Activated CD8-positive, alpha-beta memory T cell treated with anti-CD3 and anti-CD28 coated beads, Interleukin-2, amount 50 U/mL, for 24 hours (primary cell): ENCODE measurements around the gene NAB1.
A peak's percentile ranks its signal among the peaks of the same experiment; 100 is the strongest.
"Not testable (repeated sequence)": the region's sequence is repeated elsewhere in the genome, so short reads cannot be mapped to it uniquely, and the experiment has no call there.

Experiments used
- DNase-seq: peaks from one replicate; pipeline ENCODE4 v3.0.0-alpha.2; 2020; ENCODE audit errors: extremely low read depth

The NAB1 gene, protein sequence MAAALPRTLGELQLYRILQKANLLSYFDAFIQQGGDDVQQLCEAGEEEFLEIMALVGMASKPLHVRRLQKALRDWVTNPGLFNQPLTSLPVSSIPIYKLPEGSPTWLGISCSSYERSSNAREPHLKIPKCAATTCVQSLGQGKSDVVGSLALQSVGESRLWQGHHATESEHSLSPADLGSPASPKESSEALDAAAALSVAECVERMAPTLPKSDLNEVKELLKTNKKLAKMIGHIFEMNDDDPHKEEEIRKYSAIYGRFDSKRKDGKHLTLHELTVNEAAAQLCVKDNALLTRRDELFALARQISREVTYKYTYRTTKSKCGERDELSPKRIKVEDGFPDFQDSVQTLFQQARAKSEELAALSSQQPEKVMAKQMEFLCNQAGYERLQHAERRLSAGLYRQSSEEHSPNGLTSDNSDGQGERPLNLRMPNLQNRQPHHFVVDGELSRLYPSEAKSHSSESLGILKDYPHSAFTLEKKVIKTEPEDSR

DNA sequence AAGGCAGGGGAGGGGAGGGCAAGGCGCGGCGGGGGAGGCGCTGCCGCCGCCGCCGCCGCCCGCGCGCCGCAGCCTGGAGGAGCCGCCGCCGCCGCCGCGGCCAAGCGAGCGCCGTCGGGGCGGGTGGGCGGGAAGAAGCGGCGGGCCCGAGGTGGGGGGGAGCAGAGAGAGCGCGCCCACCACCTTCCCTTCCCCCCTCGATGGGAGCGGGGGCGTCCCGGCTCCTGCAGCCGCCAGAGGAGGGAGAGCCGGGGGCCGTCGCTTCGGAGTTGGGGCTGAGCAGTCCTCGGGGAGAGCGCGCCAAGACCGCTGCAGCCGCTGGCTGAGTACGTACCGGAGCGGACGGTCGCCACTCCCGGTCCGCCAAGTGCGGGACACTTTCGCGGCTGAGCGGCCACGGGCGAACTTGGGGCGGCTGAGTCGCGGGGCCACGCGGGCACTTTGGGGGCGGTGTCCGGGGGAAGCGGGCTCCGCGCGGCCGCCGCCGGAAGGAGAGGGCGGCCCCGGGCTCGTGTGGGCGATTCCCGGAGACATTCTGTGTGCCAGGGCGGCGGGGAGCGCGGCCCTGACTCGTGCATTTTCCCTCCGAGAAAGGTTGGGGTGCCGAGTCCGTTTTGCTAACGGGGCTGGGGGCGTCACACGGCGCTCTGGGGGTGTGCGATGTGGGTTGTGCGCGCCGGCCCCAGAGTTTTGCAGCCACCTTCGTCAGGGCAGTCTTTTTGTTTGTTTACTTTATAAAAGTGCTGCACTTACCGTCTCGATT, at the start of gene NAB1:
TSS of gene NAB1 (plus strand) at position 49 of the 763 bp plus-strand sequence. CDS start 10,094 bp downstream, outside the sequence.
- peak; percentile 19 for DNase-seq

DNA sequence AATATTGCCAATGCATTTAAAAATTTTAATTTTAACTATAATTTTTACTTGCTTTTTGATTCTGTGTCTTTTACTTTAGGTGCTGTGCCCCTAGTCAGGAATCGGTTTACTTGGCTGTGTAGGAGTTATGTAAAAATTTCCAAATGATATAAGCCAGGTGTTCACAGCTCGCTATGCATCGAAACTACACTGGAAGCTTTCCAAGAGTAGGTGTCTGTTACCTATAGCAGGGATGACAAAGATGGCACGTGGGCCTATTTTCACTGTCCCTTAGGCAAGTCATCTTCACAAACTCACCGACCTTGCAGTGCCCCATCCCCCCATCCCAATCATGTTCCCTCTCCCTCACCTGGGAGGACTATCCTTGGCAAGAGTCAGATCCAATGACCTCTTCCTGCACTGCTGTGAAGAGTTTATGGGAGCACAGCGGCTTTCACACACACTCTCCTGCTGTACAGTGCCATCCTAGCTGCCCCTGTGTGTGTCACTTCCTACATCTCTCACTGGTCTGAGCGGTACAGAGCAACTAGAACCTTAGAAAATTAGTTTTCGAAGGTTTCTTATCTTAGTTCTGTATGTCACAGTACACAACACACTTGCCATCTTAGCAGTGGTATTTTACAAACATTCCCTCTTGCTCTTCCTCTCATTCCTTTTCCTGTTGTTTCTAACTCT, 49.2 kb upstream of the NAB1 start:
- no peak for DNase-seq

DNA sequence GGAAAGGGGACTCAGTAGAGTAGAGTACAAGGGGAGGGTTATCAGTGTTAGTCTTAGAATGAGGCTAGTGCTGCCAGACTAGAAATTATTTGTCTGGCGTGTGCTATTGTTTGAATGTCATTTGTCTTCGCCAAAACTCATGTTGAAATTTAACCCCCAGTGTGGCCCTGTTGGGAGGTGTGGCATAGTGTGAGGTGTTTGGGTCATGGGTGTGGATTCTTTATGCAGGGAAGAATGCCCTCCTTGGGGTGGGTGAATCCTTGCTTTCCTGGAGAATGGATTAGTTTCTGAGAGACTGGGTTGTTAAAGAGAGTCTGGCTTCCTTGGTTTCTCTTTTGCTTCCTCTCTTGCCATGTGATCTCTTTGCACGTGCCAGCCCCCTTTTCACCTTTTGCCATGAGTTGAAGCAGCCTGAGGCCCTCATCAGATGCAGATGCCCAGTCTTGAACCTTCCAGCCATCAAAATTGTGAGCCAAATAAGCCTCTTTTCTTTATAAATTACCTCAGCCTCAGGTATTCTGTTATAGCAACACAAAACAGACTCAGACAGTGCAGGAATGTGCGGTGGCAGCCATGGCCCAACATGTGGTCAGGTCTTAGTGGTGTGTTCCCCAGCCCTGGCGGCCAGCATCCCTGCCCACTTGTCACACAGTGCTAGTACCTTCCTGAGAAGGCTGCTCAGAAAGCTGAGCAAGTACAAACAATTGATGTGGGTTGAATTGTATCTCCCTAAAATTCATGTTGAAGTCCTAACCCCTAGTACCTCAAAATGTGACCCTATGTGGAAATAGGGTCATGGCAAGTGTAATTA, 48.4 kb upstream of the NAB1 start:
- no peak for DNase-seq

DNA sequence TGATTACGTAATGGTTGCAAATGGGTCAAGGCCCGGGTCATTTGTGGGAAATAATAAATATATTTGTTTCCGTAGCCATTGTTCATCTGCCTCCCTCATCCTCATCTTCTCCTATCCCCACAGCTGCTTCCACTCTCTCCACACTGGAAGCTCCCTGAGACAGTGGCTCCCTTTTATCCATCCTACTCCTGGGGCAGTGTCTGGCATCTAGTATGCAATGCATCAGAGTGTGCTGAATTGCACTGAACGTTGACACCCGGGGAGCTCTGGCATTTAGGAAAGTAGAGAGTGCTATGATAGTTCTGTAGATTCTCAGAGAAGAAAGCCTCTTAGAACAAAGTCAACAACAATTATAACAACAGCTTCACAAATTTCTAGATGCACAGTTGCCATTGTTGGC, 45.5 kb upstream of the NAB1 start:
- DNase-seq: no peak

DNA sequence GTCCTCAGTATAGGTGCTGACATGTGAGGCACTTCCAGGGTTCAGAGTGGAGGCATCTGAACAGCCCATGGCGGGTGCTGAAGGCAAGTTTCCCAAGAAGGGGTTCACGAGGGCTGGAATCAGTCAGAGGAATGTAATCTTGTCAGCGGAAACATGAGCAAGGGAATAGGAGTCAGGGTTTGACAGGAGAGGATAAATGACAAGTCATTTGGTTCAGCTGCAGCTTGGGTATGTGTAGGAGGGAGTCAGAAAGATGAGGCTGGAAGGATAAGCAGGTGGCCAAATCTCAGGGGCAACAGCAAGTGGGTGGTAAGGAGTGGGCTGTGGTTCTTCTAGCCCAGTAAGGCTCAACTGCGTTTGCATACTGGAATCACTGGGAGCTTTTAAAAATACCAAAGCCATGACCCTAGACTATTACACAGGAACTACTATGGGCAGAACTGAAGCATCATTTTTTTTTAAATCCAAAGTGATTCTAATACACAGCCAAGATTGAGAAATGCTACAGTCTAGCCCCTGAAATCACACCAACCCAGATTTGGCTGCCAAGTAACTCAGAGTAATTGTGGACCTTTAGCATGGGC, 41.8 kb upstream of the NAB1 start:
- no peak for DNase-seq

DNA sequence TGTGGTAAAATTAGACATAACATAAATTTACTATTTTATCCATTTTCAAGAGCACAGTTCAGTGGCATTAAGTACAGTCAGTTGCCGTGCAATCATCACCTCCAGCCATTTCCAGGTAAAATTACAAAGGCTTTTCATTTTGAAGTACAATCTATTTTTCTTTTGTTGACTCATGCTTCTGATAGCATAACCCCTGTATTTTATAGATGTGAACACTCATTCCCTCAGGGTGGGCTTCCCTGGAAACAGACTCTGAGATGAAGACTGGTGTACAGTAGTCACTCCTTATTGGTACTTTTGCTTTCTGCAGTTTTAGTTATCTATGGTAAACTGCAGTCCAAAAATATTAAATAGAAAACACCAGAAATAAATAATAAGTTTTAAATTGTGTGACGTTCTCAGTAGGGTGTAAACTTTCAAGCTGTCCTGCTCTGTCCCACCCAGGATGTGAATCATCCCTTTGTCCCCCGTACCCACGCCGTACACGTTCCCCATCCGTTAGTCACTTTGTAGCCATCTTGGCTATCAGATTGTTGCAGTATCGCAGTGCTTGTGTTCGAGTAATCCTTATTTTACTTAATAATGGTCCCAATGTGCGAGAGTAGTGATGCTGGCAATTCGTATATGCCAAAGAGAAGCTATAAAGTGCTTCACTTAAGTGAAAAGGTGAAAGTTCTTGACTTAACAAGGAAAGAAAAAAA, 41.1 kb upstream of the NAB1 start:
- DNase-seq: no peak

DNA sequence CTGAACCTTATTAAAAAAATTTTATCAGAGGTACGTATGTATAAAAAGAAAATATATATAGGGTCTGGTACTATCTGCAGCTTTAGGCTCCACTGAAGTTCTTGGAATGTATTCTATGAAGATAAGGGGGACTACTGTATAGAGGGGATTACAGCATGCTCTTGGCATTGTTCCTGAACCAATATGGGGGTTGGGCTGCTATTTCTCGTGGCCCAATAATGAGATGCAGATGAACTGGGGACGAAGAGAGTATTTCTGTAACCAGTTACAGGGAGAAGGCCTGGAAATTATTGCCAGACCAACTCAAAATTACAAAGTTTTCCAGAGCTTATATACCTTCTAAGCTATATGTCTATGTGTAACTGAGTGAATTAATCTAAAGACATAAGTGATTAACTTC, 40.0 kb upstream of the NAB1 start:
- not testable (repeated sequence) for DNase-seq

DNA sequence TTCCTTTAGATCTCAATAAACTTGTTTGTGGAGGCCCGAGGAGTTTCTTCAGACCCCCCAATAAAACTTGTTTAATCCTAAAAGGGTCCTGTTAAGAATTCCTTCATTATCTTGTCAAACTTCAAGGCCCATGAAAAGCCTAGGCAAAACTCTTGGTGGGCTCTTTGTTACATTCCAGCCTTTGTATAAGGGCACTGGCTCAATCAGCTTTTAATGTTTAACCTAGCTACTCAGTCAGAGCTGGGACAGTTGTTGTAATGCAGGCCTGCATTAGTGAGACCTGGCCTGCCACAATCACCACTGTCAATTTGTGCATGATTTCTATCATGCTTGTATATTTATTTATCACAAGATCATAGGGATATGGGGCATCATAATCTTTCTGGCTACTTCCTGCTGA, 39.5 kb upstream of the NAB1 start:
- DNase-seq: not testable (repeated sequence)

DNA sequence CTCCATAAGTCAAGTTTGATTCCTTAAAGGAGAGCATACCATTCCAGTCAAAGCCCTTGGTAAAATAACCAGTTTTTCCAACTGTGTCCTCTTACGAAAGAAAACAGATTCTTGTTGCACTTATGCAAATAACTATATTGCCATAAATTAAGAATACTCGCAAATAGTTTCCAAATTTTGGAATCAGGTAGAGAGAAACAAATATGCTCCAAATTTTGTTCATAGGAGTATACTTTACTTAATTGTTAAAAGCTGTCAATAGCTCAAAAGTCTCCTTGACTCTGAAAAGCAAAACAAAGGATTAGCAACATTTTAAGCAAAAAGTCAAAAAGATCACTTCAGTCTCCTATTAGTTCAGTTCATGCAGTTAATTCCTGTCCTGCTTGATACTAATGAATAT, 38.4 kb upstream of the NAB1 start:
- not testable (repeated sequence) for DNase-seq

DNA sequence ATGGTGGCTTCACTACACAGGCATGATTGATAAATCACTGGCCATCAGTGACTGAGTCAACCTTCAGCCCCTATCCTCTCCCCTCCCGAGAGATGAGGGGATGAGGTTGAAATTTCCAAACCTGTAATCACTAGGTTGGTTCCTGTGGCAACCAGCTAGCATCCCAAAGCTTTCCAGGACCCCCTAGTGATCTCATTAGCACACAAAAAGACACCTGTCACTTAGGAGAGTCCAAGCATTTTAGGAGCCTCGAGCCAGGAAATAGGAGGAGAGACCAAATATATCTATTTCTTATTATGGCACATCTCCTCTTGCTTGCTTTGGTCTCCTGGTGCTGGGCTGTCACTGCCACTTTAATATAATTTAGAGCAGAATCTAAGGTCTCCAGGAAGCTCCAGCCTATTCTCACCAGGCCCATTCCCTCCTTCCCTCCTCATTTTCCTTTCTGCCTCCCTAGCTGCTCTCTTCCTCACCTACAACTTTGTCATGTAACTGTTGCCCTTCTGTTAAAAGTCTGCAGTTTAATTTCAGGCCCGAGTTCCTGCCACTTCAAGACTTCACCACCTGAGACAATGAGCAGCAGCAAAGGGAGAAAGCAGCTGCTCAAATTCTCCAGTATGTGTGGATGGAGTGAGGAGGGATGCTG, 33.2 kb upstream of the NAB1 start:
- DNase-seq: no peak

DNA sequence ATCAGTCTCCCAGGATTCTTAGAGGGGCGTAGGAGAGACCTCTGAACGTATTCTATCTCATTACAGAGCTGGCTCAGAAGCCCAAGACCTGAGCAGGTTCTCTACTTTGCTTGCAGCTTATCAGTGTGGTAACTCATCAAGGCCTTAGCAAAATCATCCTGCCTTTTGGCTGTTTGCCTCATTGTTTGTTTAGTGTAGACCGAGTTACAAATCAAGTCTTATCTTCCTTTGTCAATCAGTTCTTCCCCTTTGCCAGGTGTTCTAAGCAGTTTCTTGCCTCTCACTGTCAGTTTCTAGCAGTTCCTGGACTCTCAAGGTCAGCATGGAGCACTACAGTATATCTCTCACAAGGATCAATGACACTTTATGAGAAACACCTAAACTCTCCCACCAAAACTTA, 30.9 kb upstream of the NAB1 start:
- no peak for DNase-seq

DNA sequence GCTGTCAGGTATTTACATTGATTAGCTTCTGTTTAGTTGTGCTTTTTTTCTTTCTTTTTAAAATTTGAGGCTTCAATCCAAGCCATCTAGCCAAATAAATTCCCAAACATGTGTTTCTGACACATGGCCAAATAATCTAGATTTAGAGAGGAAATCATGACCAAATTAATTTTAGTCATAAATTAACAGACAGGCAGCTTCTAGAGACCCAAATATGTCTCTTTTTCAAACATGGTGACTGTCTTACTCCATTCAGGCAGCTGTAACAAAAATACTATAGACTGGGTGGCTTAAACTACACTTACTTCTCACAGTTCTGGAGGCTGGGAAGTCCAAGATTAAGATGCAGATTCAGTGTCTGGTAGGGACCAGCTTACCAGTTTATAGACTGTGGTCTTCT, 23.2 kb upstream of the NAB1 start:
- no peak for DNase-seq

DNA sequence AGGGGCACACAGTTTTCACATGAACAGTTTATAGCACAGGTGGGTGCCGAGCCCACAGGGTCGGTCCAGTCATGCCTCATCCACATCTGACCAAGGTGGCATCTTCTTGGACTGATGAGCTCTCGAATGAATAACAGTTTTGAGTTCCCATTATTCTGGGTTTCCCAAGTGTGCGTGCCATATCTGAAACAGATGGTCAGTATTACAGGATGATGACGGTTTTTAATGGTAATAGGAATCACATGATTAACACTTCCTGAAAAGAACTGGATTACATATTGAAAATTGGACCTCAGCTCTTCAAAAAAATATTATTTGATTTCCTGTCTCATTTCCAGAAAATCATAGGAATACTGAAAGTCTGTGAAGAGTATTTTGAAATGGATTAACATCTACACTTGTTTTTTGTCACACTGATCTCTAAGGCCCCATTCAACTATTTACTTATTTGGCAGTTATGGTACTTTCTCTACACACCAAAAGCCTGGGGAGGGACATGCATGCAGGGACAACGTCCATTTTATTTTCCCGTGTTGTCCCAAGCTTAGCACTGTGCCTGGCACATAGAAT, 22.2 kb upstream of the NAB1 start:
- DNase-seq: no peak

DNA sequence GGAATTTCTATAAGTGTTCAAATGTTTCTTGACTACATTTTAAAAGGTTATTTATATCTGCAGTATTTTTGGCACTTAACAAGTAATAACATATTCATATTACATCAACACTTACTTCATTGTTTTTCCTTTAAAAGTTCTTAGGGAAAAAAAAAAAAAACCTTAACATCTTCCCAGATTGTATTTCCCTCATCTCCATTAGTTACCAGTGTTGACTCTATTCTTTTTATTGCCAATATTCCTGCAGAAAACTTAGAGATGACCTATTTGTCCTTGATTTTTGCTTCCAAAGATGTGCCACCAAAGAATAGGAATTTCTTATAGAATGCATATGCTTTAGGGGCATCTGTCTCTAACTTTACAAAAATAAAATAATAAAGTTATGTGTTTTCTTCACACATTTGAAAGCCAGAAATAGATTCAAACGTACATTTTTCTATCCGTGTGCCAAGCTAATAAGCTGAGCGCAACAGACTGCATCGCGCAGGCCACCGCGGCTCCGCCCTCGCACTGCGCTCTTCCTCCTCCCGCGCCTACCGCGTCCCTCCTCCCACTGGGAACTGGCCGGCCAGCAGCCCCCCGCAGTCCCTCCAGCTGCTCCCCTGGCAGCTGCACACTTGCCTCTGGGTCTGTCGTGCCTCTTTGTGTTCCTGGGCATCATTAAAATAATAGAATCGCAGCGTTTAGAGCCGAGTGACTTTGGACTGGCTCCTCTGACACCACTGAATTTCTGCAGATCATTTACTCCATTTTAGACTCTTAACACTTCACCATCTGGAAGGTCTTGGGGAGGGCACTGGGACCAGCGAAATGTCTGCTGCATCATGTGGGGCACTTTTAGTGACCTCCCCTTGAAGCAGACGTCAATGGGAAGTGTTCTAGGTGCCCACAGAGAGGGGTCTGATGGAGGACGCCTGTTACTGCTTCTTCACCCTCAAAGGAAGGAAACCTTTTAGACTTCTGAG, 21.2 kb upstream of the NAB1 start:
- no peak for DNase-seq

DNA sequence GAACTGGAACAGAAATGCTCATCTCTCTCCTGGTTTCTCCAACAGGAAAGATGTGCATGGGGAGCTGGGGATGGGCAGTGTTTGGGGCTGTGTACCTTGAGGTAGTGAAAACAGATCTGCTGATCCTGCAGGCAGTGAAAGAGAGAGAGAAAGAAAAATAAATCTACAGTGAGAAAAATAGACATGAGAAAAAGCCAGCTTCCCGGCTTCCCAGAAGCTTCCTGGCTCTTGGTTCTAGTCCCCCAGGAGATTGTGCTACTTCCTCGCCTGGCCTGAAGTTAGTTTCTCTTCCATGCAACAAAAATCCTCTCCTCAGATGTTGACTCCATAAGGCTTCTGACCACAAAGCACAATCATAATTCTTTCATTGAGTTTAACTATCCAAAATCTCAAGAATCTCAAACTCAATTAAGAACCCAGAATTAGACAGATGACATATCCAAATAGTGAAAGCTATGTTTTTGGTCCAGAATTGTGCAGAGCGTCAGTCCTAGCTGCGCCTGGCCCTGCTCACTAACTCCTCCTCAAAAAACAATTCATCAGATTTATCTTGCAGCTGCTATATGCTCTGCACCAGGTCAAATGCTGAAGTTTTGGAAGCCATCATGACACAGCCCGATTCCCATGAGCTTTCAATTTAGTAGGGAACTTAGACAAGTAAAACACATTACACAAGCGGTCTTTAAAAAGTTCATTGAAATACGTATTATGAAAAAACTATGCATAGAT, 20.1 kb upstream of the NAB1 start:
- DNase-seq: no peak

DNA sequence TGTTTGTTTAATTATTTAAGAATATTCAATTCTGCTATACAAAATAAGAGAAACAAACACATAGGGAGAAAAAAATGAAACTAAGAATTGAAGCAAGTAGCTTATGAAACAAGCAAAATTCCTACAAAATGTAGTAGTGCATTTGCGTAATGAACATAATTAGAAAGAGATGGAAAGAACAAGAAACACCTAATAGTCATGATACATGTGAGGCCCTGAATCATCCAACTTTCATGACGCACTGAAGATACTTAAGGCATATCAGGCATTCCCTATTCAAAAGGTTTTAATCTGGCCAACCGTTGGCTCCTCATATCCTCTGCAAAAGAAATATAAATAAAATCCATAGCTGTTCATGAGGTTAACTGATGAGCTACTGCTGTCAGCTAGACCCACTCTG, 14.5 kb upstream of the NAB1 start:
- no peak for DNase-seq

DNA sequence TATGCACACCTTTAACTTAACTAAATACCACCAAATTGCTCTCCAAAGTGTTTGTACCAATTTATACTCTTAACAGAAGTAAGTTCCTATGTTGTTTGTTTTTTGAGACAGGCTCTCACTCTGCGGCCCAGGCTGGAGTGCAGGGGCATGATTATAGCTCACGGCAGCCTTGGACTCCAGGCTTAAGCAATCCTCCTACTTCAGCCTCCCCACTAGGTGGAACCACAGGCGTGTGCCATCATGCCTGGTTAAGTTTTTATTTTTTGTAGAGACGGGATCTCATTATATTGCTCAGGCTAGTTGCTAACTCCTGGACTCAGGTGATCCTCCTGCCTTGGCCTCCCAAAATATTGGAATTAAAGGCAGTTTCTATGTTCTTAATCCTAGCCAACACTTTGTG, 13.1 kb upstream of the NAB1 start:
- no peak for DNase-seq

DNA sequence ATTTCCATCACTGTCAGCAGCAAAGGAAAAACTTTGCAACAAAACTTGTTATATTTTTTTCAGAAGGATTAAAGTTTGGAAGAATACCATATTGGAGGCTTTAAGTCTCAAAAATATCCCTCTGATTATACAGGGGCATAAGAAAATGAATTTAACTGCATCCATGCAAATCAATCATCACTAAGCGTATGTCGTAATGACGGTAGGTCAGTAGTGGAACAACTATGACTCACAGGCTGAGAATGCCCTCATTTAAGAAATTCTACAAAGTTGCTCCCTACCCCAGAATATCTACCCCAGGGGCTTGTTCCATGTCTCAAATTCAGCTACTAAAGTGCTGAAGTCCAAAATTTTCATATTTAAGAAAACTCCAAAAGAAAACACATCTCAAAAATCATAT, 12.5 kb upstream of the NAB1 start:
- DNase-seq: no peak
